H9 (cell line): ENCODE data around the gene EPB41L4B. TPM values are rescaled to one million over a fixed set of nuclear protein-coding genes. Genes with fewer than 3 reads are reported as not detected.

ENCODE experiments used
- DNase-seq: peaks from one replicate; pipeline ENCODE4 v3.0.0-alpha.2; 2017
- H2AFZ ChIP-seq: one replicate; pipeline ENCODE4 v1.6.1; 2013; ENCODE audit warnings: mild to moderate bottlenecking, low read length, control low read depth, moderate library complexity
- H2AK5ac ChIP-seq: 2 replicates; pipeline ENCODE4 v1.6.1; 2013; ENCODE audit warnings: low read length, control low read depth, mixed read lengths; ENCODE audit not compliant: insufficient read length
- H2BK120ac ChIP-seq: one replicate; pipeline ENCODE4 v1.6.1; 2013; ENCODE audit warnings: low read depth, mild to moderate bottlenecking, low read length, control low read depth, inconsistent platforms; ENCODE audit not compliant: poor library complexity, severe bottlenecking
- H2BK12ac ChIP-seq: 2 replicates; pipeline ENCODE4 v1.6.1; 2013; ENCODE audit warnings: low read length, control low read depth, mixed read lengths, low read depth; ENCODE audit not compliant: insufficient read length
- H2BK15ac ChIP-seq: 2 replicates; pipeline ENCODE4 v1.6.1; 2013; ENCODE audit warnings: low read depth, low read length, control low read depth
- H2BK20ac ChIP-seq: one replicate; pipeline ENCODE4 v1.6.1; 2013; ENCODE audit warnings: low read depth, mild to moderate bottlenecking, low read length, control low read depth, inconsistent platforms; ENCODE audit not compliant: poor library complexity, severe bottlenecking
- H2BK5ac ChIP-seq: 2 replicates; pipeline ENCODE4 v1.6.1; 2013; ENCODE audit warnings: low read length, control low read depth, mixed read lengths; ENCODE audit not compliant: insufficient read length
- H3K14ac ChIP-seq: 2 replicates; pipeline ENCODE4 v1.6.1; 2013; ENCODE audit warnings: low read length, control low read depth; ENCODE audit not compliant: insufficient read depth
- H3K18ac ChIP-seq: 2 replicates; pipeline ENCODE4 v1.6.1; 2013; ENCODE audit warnings: low read depth, mild to moderate bottlenecking, mixed read lengths, low read length, control low read depth; ENCODE audit not compliant: insufficient read length
- H3K23ac ChIP-seq: 2 replicates; pipeline ENCODE4 v1.6.1; 2013; ENCODE audit warnings: low read length, control low read depth, mixed read lengths, low read depth; ENCODE audit not compliant: insufficient read length
- H3K23me2 ChIP-seq: 2 replicates; pipeline ENCODE4 v1.6.1; 2013; ENCODE audit warnings: low read depth, mild to moderate bottlenecking, mixed read lengths, low read length, control low read depth; ENCODE audit not compliant: insufficient read length, poor library complexity, severe bottlenecking
- H3K27ac ChIP-seq: 2 replicates; pipeline ENCODE4 v1.5.1; 2013; ENCODE audit warnings: low read length, control low read depth, mixed read lengths, low read depth; ENCODE audit not compliant: insufficient read length
- H3K27me3 ChIP-seq: 2 replicates; pipeline ENCODE4 v1.6.1; 2013; ENCODE audit warnings: low read length, control low read depth, inconsistent platforms; ENCODE audit not compliant: insufficient read depth
- H3K4ac ChIP-seq: 2 replicates; pipeline ENCODE4 v1.6.1; 2013; ENCODE audit warnings: low read depth, mild to moderate bottlenecking, control low read depth, inconsistent platforms, low read length, moderate library complexity
- H3K4me1 ChIP-seq: 2 replicates; pipeline ENCODE4 v1.6.1; 2013; ENCODE audit warnings: low read length, control low read depth, inconsistent platforms; ENCODE audit not compliant: insufficient read depth
- H3K4me2 ChIP-seq: 2 replicates; pipeline ENCODE4 v1.6.1; 2013; ENCODE audit warnings: low read length, control low read depth, mixed read lengths; ENCODE audit not compliant: insufficient read length, insufficient read depth
- H3K56ac ChIP-seq: 2 replicates; pipeline ENCODE4 v1.6.1; 2013; ENCODE audit warnings: low read depth, mild to moderate bottlenecking, mixed read lengths, low read length, control low read depth; ENCODE audit not compliant: insufficient read length
- H3K79me1 ChIP-seq: 2 replicates; pipeline ENCODE4 v1.6.1; 2013; ENCODE audit warnings: low read depth, mild to moderate bottlenecking, moderate library complexity, low read length, control low read depth, inconsistent platforms; ENCODE audit not compliant: insufficient read depth, poor library complexity, severe bottlenecking
- H3K79me2 ChIP-seq: 2 replicates; pipeline ENCODE4 v1.6.1; 2013; ENCODE audit warnings: low read length, control low read depth, inconsistent platforms; ENCODE audit not compliant: insufficient read depth
- H3K9ac ChIP-seq: 2 replicates; pipeline ENCODE4 v1.6.1; 2013; ENCODE audit warnings: low read length, control low read depth, mixed read lengths; ENCODE audit not compliant: insufficient read length; ENCODE audit errors: extremely low read depth
- H3K9me3 ChIP-seq: one replicate; pipeline ENCODE4 v1.6.1; 2013; ENCODE audit warnings: low read depth, low read length, inconsistent platforms; ENCODE audit not compliant: control insufficient read depth
- H3T11ph ChIP-seq: one replicate; pipeline ENCODE4 v1.6.1; 2013; ENCODE audit warnings: mild to moderate bottlenecking, low read length, control low read depth, inconsistent platforms
- H4K20me1 ChIP-seq: one replicate; pipeline ENCODE4 v1.6.1; 2013; ENCODE audit not compliant: control insufficient read depth, insufficient read length, insufficient read depth
- H4K5ac ChIP-seq: 2 replicates; pipeline ENCODE4 v1.6.1; 2013; ENCODE audit warnings: low read depth, mild to moderate bottlenecking, mixed read lengths, low read length, control low read depth; ENCODE audit not compliant: insufficient read length
- H4K8ac ChIP-seq: replicated peaks from 2 replicates; pipeline ENCODE4 v1.6.1; 2013; ENCODE audit warnings: low read length, control low read depth, mixed read lengths, low read depth; ENCODE audit not compliant: insufficient read length
- H4K91ac ChIP-seq: 2 replicates; pipeline ENCODE4 v1.6.1; 2013; ENCODE audit warnings: low read depth, mild to moderate bottlenecking, moderate library complexity, mixed read lengths, low read length, control low read depth; ENCODE audit not compliant: insufficient read length
- H3K27ac Mint-ChIP-seq, 3 experiments: 2 replicates in 2 of 3; 3 replicates in 1 of 3; pipeline ENCODE4 v1.8.0; 2020 to 2021; ENCODE audit warnings: mixed read lengths in 3 of 3, mild to moderate bottlenecking in 1 of 3, moderate library complexity in 1 of 3
- H3K27me3 Mint-ChIP-seq: 2 replicates; pipeline ENCODE4 v1.8.0; 2021; ENCODE audit warnings: low read depth, mild to moderate bottlenecking, moderate library complexity, mixed read lengths
- H3K36me3 Mint-ChIP-seq, 3 experiments: 2 replicates in 2 of 3; 3 replicates in 1 of 3; pipeline ENCODE4 v1.8.0; 2020 to 2021; ENCODE audit warnings: low read depth in 3 of 3, mixed read lengths in 3 of 3; ENCODE audit not compliant: insufficient read depth in 1 of 3
- H3K4me1 Mint-ChIP-seq, 2 experiments: 2 replicates each; pipeline ENCODE4 v1.8.0; 2020; ENCODE audit warnings: mixed read lengths in 2 of 2
- H3K4me3 Mint-ChIP-seq, 2 experiments: 2 replicates in 1 of 2; 3 replicates in 1 of 2; pipeline ENCODE4 v1.8.0; 2020 to 2021; ENCODE audit warnings: mild to moderate bottlenecking in 2 of 2, mixed read lengths in 2 of 2, moderate library complexity in 1 of 2
- H3K9me3 Mint-ChIP-seq, 2 experiments: 2 replicates in 1 of 2; 3 replicates in 1 of 2; pipeline ENCODE4 v1.8.0; 2020; ENCODE audit warnings: mild to moderate bottlenecking in 2 of 2, mixed read lengths in 2 of 2, moderate library complexity in 1 of 2
- CTCF ChIP-seq: fragments of 200-600 bp; sonication (generic); conservative IDR thresholded peaks from 3 replicates; pipeline ENCODE4 v1.8.0; 2021; ENCODE audit warnings: antibody characterized with exemption, mild to moderate bottlenecking
- WGBS: extraction: QIAGEN DNeasy Blood & Tissue Kit; methylation state at CpG from one replicate; pipeline ENCODE4 v1.1.7; 2013; ENCODE audit warnings: missing lambda C conversion rate, low lambda C conversion rate, mixed read lengths; ENCODE audit not compliant: insufficient read length; ENCODE audit errors: extremely low coverage; 5-methylcytosine and 5-hydroxymethylcytosine counted together
- total RNA-seq: library from RNA; stranded (reverse); gene quantifications from 2 replicates; pipeline ENCODE4 v1.2.1, GENCODE V29; 2021

The EPB41L4B gene
- total RNA-seq, 1 experiment from 2014 or later = 18.9 TPM

GRCh38 chr9:109256336-109256735 lies 64.5 kb downstream of the EPB41L4B start:
- Histone ChIP-seq H4K20me1 (no peaks in the 10 kb centered on the region), H3K14ac (no peak overlapping the region), H2AFZ (no peak overlapping the region), H3T11ph (no peak overlapping the region), H3K27me3 (no peaks in the 10 kb centered on the region), H2AK5ac (no peak overlapping the region), H2BK5ac (no peak overlapping the region), H4K8ac (no peak overlapping the region), H3K18ac (no peak overlapping the region), H4K91ac (no peak overlapping the region), H3K4me1 (peaks cover 8% of the 10 kb centered on the region; the same call in 1 of the 2 replicates), H3K4me2 (no peak overlapping the region), H3K23me2 (no peaks in the 10 kb centered on the region), H3K56ac (no peak overlapping the region), H2BK15ac (no peak overlapping the region), H2BK120ac (no peak overlapping the region), H3K9ac (no peak overlapping the region), H3K4ac (no peak overlapping the region), H4K5ac (no peak overlapping the region), H3K27ac (no peak overlapping the region), H3K23ac (no peak overlapping the region), H2BK20ac (no peak overlapping the region), H3K79me2 (no peaks in the 10 kb centered on the region), H3K9me3 (no peaks in the 10 kb centered on the region), H2BK12ac (no peak overlapping the region), H3K79me1 (no peaks in the 10 kb centered on the region)
- H3K36me3 Mint-ChIP-seq = peaks cover 10 to 52% (median 29%) of the 10 kb centered on the region in 3 experiments; a peak in 6 of 7 replicates
- peak overlapping the region in 1 of 3 experiments; percentile 70; a peak in 1 of 7 replicates for H3K27ac Mint-ChIP-seq
- no peak for TF ChIP-seq CTCF
- no peaks in the 10 kb centered on the region for H3K9me3 Mint-ChIP-seq
- no peaks in the 10 kb centered on the region for H3K27me3 Mint-ChIP-seq
- peaks cover 43 to 46% of the 10 kb centered on the region in 2 experiments for H3K4me1 Mint-ChIP-seq
- DNase-seq = no peak
- no CpG with 5 or more reads among the region's 10 CpGs for WGBS
- H3K4me3 Mint-ChIP-seq = no peak overlapping the region
